HuH-7 (cell line): ENCODE measurements around the gene TTLL5.

ENCODE experiments used
- DNase-seq: peaks from one replicate; pipeline ENCODE4 v3.0.0; 2011; ENCODE audit warnings: low spot score

Gene TTLL5, protein sequence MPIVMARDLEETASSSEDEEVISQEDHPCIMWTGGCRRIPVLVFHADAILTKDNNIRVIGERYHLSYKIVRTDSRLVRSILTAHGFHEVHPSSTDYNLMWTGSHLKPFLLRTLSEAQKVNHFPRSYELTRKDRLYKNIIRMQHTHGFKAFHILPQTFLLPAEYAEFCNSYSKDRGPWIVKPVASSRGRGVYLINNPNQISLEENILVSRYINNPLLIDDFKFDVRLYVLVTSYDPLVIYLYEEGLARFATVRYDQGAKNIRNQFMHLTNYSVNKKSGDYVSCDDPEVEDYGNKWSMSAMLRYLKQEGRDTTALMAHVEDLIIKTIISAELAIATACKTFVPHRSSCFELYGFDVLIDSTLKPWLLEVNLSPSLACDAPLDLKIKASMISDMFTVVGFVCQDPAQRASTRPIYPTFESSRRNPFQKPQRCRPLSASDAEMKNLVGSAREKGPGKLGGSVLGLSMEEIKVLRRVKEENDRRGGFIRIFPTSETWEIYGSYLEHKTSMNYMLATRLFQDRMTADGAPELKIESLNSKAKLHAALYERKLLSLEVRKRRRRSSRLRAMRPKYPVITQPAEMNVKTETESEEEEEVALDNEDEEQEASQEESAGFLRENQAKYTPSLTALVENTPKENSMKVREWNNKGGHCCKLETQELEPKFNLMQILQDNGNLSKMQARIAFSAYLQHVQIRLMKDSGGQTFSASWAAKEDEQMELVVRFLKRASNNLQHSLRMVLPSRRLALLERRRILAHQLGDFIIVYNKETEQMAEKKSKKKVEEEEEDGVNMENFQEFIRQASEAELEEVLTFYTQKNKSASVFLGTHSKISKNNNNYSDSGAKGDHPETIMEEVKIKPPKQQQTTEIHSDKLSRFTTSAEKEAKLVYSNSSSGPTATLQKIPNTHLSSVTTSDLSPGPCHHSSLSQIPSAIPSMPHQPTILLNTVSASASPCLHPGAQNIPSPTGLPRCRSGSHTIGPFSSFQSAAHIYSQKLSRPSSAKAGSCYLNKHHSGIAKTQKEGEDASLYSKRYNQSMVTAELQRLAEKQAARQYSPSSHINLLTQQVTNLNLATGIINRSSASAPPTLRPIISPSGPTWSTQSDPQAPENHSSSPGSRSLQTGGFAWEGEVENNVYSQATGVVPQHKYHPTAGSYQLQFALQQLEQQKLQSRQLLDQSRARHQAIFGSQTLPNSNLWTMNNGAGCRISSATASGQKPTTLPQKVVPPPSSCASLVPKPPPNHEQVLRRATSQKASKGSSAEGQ (N-terminal part only)

DNA sequence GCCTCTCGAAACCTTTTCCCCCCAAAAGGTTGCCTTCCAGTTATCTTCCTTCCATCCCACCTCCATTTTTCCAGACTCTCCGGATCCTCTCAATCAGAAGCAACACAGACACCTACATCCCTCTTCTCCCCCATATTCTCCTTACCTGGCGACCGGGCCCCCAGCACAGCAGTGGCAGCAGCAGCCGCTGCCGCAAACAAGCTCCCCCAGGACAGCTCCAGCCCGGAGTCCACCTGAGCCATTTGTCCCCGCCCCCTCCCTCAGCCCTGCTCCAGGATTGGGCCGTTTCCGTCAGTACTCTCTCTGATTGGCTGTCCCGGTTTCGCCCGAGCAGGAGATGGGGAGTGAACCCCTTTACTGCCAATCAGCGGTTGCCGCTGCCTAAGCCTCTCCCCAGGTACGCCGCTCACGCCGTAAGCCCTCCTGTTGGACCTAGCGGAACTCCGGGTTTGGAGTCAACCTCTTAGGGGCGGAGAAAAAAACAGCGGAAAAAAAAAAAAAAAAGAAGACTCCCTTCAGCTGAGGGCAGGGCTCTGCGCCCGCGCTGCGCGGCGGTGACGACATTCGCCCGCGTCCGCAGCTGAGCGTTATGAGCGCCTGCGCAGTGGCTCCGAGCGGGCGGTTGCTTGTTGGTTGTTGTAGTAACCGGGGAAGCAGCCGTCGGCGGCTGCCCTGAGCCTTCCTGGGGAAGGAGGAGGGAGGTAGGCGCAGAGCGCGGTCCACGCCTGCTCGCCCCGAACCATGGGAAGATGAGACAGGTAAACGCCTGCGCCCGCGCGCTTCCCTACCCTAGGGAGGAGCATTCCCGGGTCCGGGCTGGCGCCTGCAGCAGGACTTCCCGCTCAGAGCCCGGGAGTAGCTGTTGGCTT, at the start of gene TTLL5, which contains the start of gene ERG28:
Gene TTLL5, plus strand, starts transcription at position 617 of the 869 bp plus-strand sequence. CDS start 1,904 bp downstream, outside the sequence.
Gene ERG28, minus strand, starts transcription at position 247 of the 869 bp plus-strand sequence. CDS start 3,374 bp downstream, outside the sequence.
- peak; percentile 94 for DNase-seq

DNA sequence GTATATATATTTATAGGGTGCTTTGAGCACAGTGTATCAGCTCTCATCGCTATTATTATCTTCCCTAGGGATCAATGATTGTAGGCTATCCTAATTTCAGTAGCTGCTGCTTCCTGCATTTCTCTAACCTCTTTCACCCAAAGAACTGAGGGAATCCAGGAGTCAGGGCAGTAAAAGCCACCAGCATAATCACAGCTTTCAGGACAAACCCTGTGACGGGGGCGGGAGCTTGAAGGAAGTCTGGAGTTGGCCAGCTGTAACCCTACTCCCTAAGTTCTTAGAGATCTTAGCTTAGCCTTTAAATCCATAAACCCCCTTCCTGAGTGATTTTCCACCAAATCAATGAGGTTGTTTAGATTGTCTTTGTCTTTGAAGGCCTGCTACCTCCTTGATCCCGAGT, 48.9 kb upstream of the TTLL5 start:
- DNase-seq, result no peak

DNA sequence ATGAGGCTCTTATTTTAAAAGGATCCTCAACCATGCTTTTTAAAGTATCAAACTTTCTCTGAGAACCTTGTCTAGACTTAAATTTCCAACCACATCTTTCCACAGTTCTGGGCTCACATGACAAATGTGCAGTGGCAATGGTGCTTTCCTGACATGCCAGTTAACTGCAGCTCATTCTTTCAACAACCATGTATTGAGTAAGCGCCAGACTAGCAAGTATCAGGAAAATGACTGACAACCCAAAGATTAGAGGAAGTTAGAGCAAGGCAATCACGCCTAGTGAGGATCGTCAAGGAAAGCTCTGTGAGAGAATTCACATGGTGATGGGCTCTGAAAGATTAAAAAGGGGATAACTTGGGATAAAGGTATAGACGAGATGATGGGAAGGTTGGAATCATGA, 46.9 kb upstream of the TTLL5 start:
- DNase-seq, result no peak

DNA sequence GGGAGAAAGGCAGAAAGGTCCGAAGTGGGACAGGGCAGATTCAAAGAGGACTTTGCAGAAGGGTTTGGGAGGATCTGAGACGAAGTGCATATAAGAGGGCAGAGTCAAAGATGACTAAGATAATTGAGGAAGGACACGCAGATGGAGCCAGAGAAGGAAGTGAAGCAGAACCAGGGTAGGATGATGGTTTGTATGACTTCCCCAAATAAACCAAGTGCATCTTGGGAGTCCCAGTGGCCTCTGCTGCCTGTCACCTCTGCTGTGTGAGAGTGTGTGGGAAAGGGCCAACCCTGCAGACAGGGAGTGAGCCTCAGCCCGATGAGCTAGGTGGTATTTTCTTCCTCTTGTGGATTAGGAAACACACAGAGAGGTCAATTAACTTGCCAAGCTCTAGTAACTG, 45.8 kb upstream of the TTLL5 start:
- DNase-seq, result no peak

DNA sequence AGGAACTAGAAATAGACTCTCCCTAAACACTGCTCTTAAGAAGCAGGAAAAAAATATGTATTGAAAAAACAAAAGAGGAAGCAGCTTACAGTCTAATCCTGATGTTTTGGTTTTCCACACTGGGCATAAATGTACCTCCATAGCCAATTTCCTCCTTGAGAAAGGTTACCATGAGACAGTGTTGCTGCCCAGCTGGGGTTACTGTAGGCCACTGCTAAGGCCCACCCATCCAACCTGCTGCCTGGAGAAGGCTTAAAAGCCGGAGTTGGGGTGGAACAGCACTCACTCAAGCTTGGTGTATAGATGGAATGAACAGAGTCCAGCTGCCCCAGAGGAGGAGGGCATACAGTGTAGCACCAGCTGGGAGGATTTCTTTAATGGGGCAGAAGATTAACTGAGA, 41.5 kb upstream of the TTLL5 start:
- DNase-seq, result no peak

DNA sequence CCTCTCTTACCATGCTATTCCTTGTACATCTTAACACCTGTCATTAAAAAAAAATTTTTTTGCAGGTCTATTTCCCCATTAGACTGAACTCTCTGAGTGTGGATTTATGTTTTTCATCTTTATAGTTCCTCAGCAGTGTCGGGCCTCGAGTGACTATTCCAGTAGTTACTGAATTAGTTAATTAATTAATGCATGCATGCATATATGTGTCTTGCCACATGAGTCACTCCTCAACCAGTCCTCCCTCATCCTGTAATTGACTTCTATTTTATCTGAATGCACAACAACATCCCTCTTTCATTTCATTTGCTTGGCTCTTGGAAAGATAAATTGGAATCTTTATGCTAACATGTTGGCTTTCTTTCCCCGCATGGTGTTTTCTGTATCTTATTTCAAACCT, 36.0 kb upstream of the TTLL5 start:
- no peak for DNase-seq

DNA sequence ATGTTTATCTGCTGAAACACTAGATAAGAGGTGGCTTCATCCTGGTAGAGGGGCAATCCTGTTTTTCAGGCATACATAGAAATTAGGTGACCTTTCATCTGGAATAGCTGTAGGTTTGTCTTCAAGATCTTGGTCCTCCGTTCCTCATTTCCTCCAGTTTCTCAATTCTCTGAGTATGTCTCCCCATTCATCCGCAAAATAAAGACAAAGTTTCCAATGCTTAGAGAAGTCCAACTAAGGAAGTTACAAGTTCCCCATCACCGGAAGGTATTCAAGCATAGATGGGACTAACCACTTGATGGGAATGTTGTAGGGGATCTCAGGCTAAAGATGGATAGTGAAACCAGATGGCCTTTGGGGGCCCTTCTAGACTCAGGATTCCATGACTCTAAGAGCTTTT, 34.6 kb upstream of the TTLL5 start:
- no peak for DNase-seq

DNA sequence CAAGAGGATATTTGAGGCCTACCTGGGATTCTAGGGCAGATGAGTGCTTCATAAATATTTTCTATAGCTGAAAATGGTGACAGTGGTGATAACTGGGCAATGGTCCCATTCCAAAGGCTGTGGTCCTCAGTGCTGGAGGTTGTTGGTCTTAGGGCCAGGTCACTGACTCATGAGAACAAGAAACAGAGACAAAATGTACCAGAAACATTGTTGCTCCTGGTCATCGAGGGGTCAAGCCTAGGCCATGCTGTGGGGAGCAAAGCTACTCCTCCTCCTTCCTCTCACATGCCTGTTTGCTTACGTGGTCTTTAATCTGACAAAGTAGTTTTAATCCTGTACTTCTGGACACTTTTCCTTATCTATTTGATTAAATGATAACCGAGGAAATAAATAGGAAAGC, 34.2 kb upstream of the TTLL5 start:
- DNase-seq, result no peak

DNA sequence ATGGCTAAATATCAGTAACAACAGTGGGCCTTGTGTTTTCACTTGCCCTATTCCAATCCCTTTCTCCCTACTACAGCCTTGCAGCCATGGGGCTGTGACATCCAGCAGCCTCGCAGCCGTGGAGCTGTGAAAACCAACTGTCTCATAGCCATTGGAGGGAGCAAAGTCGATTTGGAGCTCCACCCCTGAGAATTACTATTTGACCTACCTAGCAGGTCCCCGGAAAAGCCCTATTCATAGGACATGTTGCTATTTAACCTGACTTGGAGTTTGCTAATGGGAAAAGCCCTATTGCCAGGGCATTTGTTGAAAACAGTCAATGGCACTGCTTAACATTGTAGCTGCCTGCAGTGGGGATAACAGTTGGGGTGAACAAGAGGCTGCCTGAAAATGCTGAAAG, 33.6 kb upstream of the TTLL5 start:
- no peak for DNase-seq

DNA sequence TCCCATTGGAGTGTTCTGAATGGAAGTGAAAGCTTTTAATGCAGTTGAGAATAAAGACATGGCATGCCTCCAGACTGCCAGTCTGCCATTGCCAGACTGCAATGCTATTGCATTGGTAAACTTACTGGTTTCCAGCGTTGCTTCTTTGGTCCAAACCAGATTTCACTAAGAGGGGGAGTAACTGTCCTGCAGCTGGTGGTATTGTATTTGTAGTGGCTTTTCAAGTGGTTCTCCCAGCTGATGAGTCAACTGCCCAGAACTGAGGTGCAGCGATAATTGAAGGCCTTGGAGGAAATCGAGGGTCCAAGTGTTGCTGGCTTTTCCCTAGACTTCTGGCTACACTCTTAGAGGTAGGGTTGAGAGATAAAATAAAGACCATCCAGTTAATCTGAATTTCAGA, 32.2 kb upstream of the TTLL5 start:
- DNase-seq, result no peak

DNA sequence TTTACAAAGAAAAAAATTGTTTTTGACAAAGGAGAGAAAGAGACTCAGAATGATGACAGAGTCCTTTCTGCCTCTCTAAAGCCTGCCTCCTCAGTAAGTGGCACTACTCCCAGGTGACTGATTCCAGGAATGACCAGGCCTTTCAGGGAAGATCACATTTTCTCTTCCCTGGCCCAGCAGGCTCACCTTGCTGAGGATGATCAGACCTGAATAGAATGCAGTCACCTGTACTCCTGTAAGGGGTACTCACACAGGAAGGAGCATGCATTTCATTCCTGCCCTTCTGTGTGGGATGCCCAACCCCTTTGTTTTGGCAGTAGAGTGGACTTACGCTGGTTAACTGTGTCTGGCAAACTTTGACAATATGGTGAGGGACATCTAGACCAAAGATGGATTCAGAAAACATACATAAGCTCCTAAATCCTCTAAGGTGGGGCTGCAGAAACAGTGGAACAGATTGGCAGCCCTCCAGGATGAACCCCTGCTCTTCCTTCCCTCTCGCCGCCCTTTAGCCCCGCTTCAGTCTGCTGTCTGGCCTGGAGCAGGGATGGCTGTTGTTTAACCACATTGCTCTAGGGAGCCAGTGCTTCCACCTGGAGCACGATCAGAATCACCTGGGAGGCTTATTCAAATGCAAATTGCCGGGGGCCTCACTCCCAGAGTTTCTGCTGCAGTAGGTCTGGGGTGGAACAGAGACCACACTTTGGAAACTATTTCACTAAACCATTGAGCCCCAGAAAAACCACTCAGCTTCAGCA, 30.2 kb upstream of the TTLL5 start:
- DNase-seq, result no peak

DNA sequence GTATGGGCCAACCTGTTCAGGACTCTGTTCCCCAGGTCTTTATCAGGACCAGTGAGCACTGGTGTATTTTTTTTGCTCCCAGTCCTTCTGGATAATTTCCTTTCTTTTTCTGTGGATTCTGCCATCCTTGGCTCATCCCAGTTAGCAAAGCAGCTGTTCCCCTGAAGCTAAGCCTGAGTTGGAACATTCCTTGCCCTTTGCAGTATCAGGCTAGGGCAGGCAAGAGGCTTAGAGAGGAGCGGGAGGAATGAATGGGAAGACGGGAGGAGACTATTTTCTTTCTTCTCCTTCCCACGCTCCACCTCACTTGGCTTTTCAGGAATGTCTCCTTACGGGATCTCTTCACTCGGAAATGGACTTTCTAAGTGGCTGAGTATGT, 29.6 kb upstream of the TTLL5 start:
- no peak for DNase-seq

DNA sequence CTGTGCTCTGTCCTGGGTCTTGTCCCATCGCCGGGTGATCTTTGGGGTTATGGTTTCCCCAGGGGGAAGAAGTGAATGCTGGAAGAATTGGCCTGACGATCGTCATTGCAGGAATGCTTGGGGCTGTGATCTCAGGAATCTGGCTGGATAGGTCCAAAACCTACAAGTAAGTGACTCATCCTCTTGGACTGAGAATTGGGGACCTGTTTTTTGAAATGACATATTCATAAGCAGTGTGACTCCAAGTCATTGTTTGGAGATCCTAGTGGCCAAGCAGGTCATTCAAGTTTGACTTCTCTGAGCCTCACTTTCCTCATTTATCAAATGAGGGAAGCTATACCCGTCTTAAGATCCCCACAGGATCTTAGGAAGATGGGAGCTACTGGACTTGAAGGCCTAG, 26.2 kb upstream of the TTLL5 start:
- DNase-seq, result no peak

DNA sequence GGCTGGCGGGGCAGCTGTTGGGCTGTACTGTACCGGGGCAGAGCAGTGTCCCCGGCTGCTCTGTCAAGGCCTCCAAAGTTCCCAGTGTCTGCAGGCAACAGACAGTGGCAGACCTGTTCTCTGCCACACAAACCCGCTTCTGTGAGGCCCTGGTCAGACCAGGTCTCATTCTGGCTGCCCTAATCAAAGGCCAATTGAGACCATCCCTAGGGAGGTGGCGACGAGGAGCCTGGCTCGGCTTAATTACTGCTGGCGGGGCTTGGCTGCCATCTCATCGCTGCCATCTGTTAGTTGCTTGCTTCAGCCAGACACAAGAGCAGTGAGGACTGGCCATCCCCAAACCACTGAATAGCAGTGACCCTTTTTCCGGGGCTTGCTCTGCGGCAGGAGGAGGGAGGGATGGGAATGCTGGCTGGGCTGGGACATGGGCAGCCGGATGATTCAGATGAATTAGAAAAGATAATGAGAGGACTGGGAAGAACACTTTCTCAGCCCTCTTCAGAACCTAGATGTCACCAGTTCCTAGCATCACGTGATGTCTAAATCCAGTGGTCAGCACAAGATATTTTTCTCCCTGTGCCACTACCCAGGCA, 24.9 kb upstream of the TTLL5 start:
- no peak for DNase-seq

DNA sequence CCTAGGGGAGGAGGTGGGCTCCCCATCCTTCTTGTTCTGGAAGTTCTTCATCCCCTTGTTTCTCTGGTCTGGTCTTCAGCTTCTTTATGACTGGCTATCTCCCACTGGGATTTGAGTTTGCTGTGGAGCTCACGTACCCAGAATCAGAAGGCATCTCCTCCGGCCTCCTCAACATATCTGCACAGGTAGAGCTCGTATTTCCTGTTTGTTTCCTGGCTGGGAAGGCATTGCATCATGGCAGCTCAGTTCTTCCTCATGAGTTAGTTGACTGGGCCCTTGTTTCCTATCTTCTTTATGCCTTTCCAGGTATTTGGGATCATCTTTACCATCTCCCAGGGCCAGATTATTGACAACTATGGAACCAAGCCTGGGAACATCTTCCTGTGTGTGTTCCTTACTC, 20.2 kb upstream of the TTLL5 start:
- no peak for DNase-seq

DNA sequence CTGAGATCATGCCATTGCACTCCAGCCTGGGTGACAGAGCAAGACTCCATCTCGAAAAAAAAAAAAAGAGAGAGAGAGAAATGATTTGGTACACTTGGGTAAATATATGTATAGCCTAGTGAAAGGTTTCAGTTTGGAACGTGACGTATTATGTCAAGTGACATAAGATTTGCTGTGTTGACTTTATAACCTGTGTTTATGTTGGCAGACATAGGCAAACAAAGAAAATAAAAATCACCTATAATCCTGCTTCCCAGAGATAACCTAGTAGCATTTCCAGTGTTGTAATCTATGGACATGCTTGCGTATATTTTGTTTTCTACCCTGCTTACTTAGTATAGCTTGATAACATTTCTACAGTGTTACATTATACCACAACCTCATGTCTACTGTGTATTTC, 17.1 kb upstream of the TTLL5 start:
- no peak for DNase-seq

DNA sequence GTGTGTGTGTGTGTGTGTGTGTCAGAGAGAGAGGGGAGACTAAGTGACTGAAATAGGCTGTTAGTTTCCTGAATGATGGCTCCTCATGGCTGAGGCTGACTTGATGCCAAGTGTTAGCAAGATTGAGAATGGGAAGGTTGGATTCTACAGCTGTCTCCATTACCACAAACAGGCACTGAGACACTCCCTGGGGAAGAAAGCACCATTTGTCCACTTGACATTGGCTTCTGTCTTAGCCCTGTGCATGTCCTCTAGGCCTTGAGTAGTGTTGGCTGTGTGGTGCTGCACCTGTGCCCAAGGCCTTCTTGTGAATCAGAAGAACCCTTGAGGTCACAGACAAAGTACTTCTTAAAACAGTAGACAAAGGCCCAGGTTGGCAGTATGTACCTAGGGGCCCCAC, 16.0 kb upstream of the TTLL5 start:
- DNase-seq, result no peak

DNA sequence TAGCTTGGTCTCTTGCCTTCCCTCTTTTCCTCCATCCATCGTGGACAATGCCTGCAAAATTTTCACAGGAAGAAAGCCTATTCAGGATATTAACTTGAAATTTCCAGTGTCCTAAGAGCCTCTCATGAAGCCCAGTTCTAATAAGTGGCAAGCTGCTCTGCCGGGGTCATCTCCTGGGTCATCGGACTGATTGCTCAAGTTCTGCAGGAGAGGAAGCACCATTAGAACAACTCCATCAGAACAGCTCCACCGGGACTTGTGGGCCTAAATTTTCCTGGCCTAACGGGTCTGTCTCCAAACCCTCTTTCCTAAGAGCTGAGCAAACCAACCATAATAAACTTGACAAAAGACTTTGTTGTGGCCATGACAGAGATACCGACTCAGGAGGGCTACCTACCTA, 14.3 kb upstream of the TTLL5 start:
- no peak for DNase-seq

DNA sequence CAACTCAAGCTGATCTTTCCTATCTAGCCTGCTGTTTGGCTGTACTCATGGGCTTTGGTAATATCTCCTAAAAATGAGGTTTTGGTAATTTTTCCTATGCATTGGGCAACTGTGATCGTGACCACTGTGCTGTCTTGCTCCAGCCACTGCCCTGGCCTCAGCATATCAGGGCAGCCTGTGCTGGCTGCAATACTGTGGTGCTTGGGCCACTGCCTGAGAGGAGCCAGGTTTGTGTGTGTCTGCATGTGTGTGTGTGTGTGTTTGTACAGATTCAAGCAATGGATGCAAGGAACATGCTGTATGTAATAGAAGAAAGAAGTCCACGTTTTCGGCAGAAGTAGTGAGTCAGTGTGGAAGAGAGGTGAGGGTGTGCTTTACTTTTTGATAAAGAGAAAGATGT, 13.4 kb upstream of the TTLL5 start:
- no peak for DNase-seq
